ENCODE measurements around the gene MAP4K5.
"Not testable (repeated sequence)": the region's sequence is repeated elsewhere in the genome, so short reads cannot be mapped to it uniquely, and the experiment has no call there.

The MAP4K5 gene

DNA sequence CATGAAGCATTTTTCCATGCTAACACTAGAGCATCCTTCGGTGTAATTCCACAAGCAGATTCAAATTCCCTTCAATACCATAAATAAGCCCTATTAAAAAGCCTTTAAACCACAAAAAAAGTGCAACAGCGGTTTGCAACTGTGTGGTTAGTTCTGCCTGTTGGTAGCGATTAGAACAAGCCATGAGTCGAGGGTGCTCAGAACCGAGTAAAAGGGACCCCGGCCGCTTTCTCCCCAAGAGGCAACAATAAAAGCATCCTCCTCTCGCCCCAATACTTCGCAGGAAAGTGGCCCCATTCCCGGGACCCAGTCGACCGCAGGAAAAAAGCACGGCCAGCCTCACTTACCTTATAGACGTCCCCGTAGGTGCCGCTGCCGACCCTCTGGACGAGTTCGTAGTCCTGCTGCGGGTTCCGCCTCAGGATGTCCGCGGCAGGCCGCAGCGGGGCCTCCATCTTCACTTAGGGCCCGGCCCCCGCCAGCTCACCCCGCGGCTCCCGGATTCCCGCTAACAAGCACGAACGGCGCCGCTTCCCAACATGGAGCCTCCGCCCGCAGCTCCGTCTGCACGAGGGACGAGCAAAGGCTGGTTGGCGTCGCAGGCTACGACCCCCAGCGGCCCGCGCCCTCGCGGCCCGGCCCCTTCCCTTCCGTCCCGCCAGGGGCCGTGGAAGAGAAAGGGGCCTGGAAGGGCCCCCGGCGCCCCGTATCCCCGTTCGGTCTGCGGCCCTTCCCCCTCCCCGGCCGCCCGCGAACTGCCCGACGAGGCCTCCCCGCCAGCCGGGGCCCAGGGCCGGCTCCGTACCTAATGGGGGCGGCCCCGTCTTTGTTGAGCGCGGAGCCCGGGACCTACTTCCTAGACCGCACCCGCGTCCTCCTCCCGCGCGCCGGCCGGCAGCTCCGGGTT lies 521 bp downstream of the MAP4K5 start:
- DNase-seq: peak; percentile 87

DNA sequence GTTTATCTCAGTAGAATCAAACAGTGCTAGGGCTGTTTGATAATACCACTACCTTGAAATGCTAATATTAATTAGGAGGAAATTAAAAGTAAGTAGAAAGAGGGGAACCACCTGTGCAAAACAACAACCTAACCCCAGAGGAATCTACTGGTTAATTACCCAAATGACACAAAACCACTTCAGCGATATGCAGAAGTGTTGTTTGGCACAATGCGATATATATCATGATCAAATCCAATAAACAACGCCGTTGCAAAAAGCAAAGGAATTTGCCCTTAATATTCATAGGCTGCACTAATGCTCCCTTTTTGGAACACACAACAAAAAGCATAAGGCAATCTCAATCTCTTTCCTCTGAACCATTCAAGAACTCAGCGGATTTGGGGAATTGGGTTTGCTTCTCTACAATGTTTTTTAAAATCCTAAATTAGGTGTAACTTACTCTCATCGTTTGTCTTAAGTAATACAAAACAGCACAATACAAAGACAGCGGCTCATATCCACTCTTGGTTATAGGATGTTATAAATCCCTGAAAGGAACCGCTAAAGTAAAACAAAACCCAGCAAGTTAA lies 1.5 kb downstream of the MAP4K5 start:
- DNase-seq: peak; percentile 35

DNA sequence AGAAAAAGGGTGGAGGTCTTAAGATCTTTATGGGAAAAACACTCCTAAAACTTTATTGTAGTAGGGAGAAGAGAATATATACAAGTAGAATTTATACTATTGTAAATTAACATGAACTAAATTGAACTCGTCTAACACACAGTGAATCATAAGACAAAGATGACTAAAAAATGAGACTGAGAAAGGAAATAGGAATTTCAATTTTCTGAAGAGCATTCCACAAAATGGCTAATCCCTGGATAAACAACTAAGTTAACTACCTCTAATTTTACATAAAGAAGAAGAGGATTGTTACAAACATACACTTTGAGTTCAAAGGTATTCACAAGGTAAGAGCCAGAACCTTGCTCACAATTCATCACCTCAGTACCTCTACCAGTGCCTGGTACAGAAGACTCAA lies 2.0 kb downstream of the MAP4K5 start:
- DNase-seq: no peak

DNA sequence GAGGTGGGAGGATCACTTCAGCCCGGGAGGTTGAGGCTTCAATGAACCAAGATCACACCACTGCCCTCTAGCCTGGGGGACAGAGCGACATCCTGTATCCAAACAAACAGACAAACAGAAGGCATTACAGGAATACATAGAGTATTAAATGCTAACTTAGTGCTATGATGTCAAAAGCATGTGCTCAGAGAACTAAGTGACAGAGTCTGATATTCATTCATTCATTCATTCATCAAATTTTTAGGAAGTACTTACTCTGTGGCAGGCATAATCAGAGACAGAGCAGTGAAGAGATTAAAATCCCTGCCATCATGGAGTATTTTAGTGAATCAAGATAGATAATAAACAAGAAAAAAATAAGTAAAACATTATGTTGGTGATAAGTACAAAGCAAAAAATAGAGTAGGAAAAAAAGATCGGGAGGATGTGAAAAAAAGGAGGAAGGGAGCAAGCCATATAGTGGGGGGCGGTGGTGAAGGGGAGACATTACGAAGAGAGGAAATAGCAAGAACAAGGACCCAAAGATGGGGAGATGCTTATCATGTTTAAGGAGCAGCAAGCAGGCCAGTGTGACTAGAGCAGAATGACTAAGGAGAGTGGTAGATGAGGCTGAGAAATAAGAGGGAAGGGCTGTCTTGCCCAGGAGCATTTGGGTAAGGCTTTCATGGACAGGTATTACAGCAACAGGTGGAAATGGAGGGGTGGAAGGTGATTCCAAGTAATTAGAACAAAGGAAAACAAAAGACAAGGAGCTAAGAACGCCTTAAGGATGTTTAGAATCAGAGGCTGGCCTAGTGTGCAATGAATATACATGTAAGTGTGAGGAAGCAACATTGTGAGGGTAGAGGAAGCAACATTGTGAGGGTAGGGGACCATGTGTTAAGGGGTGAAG lies 2.8 kb downstream of the MAP4K5 start:
- peak; percentile 31 for DNase-seq

DNA sequence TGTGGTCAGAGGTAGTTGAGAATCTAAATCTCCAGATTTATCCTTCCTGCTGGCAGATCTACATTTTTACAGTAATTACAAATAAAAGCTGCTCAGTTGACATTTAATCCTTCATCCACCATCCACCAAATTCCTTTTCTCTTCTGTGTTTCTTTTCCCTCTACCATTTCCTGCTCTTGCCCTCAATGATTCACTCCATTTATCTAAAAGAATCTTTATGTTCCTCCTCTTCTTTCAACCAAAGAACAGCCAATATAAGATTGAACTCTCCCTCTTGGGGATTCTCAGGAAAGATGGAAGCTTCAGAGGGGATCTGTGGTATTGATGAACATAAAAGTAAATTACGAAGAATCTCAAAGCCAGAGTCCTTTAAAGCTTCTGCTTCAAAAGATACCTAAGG lies 4.4 kb downstream of the MAP4K5 start:
- DNase-seq: peak; percentile 18

DNA sequence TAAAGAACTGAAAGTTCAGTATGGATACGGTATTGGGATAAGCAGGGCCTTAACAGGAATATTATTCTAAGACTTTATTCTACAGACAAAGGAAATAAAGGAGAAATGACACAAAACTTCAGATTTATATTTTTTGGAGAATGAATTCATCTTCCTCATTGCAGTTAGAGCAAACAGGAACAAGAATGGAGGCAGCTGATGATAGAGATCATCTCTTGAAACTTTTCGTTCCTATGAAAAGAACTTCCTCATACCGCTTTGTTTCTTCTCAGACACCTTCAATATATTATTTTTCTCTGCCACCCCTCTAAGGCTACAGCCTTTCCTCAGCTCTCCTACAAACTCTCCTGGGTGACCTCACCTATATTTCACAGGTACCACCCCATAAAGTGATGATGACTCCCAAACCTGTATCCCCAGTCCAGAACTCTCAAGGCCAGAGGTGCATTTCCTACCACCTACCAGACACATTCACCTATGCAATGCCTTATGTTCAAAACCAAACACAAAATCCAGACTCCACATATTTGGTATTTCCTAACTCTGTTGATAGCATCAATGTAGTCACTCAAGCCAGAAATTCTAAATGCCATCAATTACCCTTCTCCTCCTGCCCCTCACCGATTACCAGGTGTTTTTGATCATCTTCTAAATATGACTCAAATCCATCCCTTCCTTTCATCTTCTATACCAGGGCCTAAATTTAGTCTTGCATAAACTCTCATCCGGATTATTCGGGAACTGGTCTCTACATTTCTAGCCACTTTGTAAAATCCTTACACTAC lies 7.4 kb downstream of the MAP4K5 start:
- no peak for DNase-seq

DNA sequence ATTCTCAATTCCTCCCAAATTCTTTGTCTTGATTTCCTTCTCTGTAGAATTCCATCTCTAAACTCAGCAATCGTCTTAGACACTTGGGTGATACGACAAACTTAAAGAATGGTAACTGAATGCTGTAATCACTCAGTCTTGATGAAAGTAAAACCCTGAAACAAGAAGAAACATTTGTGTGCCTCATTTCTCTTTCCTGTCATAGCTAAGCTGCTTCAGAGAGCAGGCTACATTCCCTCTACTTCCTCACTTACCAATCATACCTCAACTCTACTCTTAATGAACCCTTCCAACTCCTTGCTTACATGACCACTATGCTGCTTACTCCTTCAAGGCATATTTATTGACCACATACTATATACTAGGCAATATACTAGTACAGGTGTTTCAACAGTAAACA lies 8.3 kb downstream of the MAP4K5 start:
- no peak for DNase-seq

DNA sequence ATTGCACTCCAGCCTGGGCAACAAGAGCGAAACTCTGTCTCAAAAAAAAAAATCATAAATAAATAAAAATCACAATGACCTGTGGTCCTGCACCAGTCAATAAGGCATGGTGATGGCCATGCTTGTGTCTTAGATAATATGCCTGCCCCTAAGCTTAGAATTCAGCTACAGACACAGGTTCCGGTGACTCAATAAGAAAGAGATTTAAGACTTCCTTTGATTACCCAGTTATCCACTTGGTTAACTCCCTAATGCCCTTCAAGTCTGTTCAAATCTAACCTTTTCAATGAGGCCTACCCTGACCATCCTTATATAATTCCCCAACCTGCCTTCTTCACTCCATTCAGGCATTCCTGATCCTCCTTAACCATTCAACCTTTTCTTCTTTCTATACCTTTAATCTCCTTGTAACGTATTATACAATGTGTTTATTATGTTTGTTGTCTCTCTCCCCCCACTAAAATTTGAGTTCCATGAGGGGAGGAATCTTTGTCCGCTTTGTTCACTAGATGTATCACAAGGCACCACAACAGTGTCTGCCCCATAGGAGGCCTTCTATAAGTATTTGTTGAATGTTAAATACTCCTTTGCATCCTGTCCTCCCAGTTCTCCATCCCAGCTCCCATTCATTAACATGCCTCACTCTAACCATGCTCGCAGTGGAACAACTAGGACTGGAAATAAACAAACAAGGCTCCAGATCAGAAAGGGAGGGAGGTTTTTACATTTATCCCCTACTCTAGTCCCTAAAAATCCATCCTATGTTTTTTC lies 8.9 kb downstream of the MAP4K5 start:
- no peak for DNase-seq

DNA sequence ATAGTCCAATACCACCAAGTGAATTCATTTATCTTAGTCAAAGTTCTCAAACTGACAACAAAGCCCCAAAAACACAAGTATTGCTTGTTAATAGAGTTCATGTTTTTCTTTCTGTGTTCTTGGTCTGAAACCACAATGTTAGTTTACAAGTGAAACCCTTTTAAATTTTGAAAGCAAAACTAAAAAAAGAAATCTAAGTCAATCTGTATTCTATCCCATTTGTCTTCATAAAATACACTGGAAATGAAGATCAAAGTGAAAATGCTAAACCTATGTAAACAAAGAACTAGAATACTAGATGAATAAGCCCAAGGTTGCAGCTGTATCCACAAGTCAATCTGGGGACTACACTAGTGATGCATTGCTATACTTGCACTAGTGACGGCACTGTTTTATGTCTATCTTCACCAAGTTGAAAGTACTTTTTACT lies 10.4 kb downstream of the MAP4K5 start:
- peak; percentile 9 for DNase-seq

DNA sequence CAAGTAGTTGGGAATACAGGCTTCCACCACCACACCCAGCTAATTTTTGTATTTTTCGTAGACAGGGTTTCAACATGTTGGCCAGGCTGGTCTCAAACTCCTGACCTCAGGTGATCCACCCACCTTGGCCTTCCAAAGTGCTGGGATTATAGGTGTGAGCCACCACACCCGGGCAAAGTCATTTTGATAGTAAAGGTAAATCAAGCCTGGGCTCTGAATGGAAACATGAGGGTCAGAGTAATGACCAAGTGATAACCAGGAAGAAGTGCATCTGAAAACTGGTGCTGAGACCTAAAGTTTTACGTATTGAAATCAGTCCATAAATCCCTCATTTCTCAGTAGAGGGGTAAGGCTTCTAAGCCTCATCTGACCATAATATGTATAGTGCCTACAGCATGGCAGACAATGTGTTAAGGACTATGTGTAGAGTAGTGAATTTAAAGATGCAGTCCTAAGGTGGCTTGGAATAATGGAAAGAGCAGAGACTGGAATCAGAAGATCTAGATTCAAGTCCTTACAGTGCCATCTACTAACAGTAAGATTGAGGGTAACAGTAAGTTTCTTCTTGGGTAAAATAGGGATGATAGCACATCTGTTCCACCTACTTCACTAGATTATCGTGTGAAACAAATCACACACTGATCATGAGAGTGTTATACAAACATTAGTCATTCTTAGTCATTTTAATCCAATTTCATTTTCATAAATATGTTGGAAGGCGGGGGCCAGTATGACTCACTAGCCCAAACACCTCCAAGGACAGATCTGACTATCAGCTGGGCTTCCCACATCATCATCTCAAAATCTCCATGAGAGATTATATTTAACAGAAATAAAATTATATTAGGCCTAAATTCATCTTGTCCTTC lies 11.2 kb downstream of the MAP4K5 start:
- DNase-seq: peak; percentile 27

DNA sequence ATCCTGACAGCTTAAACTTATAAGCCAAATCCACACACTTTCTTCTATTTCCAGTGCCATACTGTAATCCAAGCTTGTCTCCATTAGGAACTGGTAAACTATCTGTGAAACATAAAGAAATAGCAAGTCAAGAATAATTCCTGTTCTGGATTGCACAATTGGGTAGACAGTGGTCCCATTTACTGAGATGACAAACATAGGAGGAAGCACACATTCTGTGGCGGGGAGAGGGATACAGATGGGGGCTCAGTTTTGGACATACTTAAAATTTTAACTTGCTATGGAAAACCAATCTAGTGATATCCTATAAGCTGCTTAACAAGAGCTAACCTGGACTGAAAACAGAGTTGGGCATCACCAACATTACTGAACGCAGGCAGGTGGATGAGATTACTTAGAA lies 16.3 kb downstream of the MAP4K5 start:
- no peak for DNase-seq

DNA sequence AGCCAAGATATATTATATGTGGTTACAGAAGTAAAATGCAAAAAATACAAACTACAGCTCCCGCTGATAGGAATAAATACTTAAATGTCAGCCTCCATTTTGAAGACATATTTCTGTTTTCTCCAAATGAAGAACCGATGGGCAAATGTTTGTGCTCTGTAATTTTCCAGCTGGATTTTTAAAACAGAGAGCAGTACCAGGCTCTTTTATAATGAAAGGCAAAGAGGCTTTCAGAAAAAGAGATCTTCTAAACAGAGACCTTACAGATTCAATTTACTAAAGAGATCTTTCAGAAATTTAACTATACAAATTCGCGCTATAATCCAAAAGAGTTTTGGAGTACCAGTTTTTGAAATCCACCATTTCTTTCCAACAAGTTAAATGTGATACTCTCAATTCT lies 19.9 kb downstream of the MAP4K5 start:
- DNase-seq: no peak

DNA sequence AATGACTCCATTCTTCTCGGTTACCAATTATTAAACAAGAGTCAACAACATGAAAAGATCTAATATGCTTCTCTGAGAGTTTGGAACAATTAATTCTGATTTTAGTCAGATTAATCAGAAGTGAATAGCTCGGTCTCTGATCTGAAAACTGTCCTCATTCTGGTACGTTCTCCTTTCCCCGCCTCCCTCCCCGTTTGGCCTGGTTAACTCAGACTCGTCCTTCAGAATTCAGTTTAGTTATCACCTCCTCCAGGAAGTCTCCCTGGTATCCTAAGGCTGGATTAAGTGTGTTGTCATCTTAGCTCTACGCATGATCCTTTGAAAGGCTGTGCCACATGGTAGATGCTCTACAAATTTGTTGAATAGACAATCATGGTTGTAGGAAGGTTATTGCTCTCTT lies 22.2 kb downstream of the MAP4K5 start:
- no peak for DNase-seq

DNA sequence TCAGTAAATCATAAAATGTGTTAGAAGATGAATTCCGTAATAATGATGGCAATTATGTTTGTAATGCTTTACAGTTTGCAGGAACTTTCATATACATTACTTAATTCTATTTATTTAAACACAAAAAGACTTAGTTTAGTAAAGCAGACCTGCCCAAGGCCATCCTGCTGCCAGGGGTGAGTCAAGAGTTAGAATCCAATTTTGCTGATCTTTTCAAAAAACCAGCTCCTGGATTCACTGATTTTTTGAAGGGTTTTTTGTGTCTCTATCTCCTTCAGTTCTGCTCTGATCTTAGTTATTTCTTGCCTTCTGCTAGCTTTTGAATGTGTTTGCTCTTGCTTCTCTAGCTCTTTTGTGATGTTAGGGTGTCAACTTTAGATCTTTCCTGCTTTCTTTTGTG lies 25.3 kb downstream of the MAP4K5 start:
- not testable (repeated sequence) for DNase-seq

DNA sequence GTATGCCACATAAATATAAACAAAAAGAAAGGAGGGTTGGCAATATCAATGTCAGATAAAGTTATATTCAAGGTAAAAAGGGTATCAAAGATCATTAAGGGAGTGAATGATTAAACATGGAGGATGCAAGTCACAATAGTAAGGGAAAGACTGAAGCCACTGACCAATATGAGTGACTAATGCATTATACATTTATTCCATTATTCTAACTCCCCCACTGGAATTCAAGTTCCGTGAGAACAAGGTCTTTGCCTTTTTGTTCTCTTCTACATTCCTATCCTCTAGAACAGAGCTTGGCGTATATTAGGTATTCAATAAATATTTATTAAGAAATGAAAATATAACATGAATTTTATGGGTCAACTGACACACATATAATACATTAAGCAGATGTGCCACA lies 30.7 kb downstream of the MAP4K5 start:
- no peak for DNase-seq

DNA sequence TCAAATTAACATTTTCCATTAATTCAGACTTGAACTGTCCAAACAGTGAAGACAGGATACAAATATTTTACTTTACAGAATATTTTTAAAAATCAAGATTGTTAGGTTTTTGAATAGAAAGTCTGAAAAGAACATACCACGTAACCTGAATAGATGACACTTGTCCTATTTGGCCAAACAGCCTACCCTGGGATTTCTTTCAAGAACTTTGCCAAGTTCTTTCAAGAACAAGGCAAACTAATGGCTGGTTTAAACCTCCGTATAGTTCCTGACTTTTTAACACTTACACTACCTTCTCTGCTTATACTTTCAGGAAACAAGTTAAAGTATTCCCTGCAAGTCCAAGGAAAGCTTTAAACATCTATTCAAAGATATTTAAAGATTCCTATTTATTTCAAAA lies 35.0 kb downstream of the MAP4K5 start:
- no peak for DNase-seq

DNA sequence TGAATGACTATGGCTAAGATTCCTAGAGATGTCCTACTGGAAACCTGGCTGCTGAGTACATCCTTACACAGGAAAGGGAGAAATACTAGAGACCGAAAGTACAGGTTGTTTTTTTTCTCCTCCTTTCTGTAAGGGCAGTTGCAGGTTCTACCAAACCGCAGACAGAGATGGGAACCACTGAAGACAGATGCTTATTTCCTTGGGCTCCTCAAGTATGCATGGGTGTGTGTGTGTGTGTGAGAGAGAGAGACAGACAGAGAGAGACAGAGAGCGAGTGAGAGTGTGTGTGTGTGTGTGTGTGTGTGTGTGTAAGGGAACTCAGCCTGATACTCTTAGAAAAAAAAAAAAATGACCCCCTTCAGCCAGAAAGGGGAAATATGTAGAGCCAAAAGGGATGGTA lies 42.5 kb downstream of the MAP4K5 start:
- DNase-seq: no peak

DNA sequence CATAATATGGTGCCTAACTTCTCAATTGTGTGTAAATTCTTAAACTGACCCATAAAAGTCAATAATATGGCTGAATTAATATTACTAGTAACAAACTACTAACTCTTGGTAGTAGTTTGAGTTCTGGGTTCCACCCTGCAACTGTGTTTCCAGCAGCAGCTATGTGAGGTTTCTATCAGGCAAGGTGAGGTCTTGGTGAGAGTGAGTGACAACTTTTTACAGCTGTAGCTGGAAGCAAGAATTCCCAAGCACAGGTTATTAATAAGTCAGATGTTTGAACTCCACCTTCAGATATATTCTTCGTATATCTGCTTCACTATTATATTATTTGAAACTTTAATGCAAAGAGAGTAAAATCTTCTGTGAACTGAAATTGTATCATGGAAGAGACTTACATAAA lies 43.8 kb downstream of the MAP4K5 start:
- DNase-seq: no peak

DNA sequence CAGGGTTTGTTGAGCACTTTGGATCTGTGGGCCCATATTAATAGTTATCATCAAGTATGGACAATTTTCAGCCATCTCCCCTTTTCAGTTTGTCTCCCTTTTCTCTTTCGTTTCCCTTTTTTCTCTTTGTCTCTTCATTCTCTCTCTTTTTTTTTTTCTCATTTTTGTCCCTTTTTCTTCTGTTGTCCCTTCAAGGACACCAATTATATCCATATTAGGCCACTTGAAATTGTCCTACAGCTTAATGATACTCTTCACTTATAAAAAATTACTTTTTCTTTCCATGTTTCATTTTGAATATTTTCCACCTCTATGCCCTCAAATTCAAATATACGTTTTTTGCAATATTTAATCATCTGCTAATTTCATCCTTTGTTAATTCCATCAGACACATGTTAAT lies 53.3 kb downstream of the MAP4K5 start:
- DNase-seq: no peak

DNA sequence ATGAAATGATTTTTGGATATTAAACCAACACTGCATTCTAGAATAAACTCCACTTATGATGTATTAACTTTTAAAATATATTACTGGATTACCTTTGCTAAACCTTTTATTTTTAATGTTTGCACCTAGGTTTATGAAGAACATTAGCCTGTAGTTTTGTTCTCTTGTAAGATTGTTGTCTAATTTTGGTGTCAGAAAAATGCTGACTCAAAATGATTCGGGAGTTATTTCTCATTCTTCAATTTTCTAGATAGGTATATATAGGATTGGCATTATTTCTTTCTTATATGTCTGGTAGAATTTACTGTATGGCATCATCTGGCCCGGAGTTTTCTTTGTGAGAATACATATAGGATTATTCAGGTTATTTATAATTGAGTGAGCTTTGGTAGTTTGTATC lies 54.6 kb downstream of the MAP4K5 start:
- no peak for DNase-seq

DNA sequence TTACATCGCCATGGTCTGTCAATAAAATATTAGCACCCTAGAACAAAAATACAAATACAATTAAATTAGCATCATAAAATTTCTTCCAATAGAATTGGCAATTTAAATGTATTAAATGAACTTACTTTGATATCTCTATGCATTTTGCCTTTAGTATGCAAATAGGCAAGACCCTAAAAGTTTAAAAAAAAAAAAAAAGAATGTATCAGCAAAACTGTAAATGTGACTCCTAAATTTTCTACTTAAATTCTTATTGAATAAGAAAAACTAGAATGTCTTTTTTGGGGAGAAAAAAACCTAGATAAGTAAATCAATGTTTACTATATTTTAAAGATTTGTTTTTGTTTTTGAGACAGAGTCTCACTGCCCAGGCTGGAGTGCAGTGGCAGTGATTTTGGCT lies 56.2 kb downstream of the MAP4K5 start:
- no peak for DNase-seq
